NCI-H2227 (cell line): ENCODE data around the gene RNF144A.
"Not testable (repeated sequence)": the region's sequence is repeated elsewhere in the genome, so short reads cannot be mapped to it uniquely, and the experiment has no call there.

ENCODE experiments used
- DNase-seq: peaks from one replicate; lab custom pipeline; 2025; ENCODE audit not compliant: unreplicated experiment; lab: John Stamatoyannopoulos, UW

Gene RNF144A

GRCh38 chr2:7001395-7001794 is 84.2 kb downstream of the RNF144A start:
- not testable (repeated sequence) for DNase-seq

- no peak for DNase-seq
Observed at GRCh38 chr2:7003895-7004294, 86.7 kb downstream of the RNF144A start.

- DNase-seq = no peak
Observed at GRCh38 chr2:7004636-7005035, 87.4 kb downstream of the RNF144A start.

GRCh38 chr2:7007488-7007845 is 90.3 kb downstream of the RNF144A start:
- DNase-seq = no peak

GRCh38 chr2:7007846-7008741 is 90.9 kb downstream of the RNF144A start:
- no peak for DNase-seq

GRCh38 chr2:7009207-7009911 is 92.1 kb downstream of the RNF144A start:
- DNase-seq = no peak

- DNase-seq = no peak
Observed at GRCh38 chr2:7010391-7011054, 93.3 kb downstream of the RNF144A start.

GRCh38 chr2:7011356-7012083 is 94.3 kb downstream of the RNF144A start:
- no peak for DNase-seq

GRCh38 chr2:7012141-7012764 is 95.0 kb downstream of the RNF144A start:
- no peak for DNase-seq

GRCh38 chr2:7013471-7014160 is 96.4 kb downstream of the RNF144A start:
- DNase-seq = no peak

- DNase-seq = no peak
Observed at GRCh38 chr2:7014174-7014640, 97.0 kb downstream of the RNF144A start.

- DNase-seq = no peak
Observed at GRCh38 chr2:7015007-7015950, 98.1 kb downstream of the RNF144A start.

GRCh38 chr2:7016148-7016547 is 98.9 kb downstream of the RNF144A start:
- no peak for DNase-seq

- no peak for DNase-seq
Observed at GRCh38 chr2:7016601-7017211, 99.5 kb downstream of the RNF144A start.

- DNase-seq = no peak
Observed at GRCh38 chr2:7017671-7018281, 100.6 kb downstream of the RNF144A start.

GRCh38 chr2:7018282-7018701 is 101.1 kb downstream of the RNF144A start:
- no peak for DNase-seq

GRCh38 chr2:7018767-7019166 is 101.6 kb downstream of the RNF144A start:
- DNase-seq = no peak

GRCh38 chr2:7019191-7019590 is 102.0 kb downstream of the RNF144A start:
- DNase-seq = no peak
